TTC549 (cell line): ENCODE data around the gene CCDC148.
"Not testable (repeated sequence)": the region's sequence is repeated elsewhere in the genome, so short reads cannot be mapped to it uniquely, and the experiment has no call there.

Source experiments
- FAIRE-seq: peaks from 2 replicates; lab custom pipeline; 2012; peaks lifted over from hg19 to GRCh38; lab: Jason Lieb, UNC

The CCDC148 gene

GRCh38 chr2:158290225-158290624 lies 166.3 kb downstream of the CCDC148 start:
- FAIRE-seq: no peak

GRCh38 chr2:158276619-158277471 lies 179.7 kb downstream of the CCDC148 start:
- no peak for FAIRE-seq

GRCh38 chr2:158273791-158274190 lies 182.8 kb downstream of the CCDC148 start:
- FAIRE-seq: no peak

GRCh38 chr2:158270536-158270935 lies 186.0 kb downstream of the CCDC148 start:
- no peak for FAIRE-seq

GRCh38 chr2:158269143-158269542 lies 187.4 kb downstream of the CCDC148 start:
- no peak for FAIRE-seq

- no peak for FAIRE-seq
These were observed 190.4 kb downstream of the CCDC148 start for GRCh38 chr2:158266111-158266510.

- no peak for FAIRE-seq
These were observed 201.3 kb downstream of the CCDC148 start for GRCh38 chr2:158255257-158255656.

- FAIRE-seq: no peak
These were observed 203.4 kb downstream of the CCDC148 start for GRCh38 chr2:158253170-158253569.

GRCh38 chr2:158251356-158251755 lies 205.2 kb downstream of the CCDC148 start:
- FAIRE-seq: no peak

- FAIRE-seq: no peak
These were observed 213.2 kb downstream of the CCDC148 start for GRCh38 chr2:158243392-158243791.

GRCh38 chr2:158242280-158242679 lies 214.3 kb downstream of the CCDC148 start:
- no peak for FAIRE-seq

GRCh38 chr2:158240975-158241374 lies 215.6 kb downstream of the CCDC148 start:
- FAIRE-seq: no peak

- FAIRE-seq: no peak
These were observed 217.3 kb downstream of the CCDC148 start for GRCh38 chr2:158239271-158239670.

GRCh38 chr2:158234497-158234896 lies 222.1 kb downstream of the CCDC148 start:
- no peak for FAIRE-seq

GRCh38 chr2:158232476-158232875 lies 224.1 kb downstream of the CCDC148 start:
- no peak for FAIRE-seq

- no peak for FAIRE-seq
These were observed 227.5 kb downstream of the CCDC148 start for GRCh38 chr2:158228943-158229508.

- not testable (repeated sequence) for FAIRE-seq
These were observed 233.5 kb downstream of the CCDC148 start for GRCh38 chr2:158223066-158223465.

GRCh38 chr2:158221063-158222020 lies 235.2 kb downstream of the CCDC148 start:
- no peak for FAIRE-seq

- no peak for FAIRE-seq
These were observed 239.0 kb downstream of the CCDC148 start for GRCh38 chr2:158217593-158217992.

- FAIRE-seq: no peak
These were observed 242.1 kb downstream of the CCDC148 start for GRCh38 chr2:158214431-158214830.

- FAIRE-seq: no peak
These were observed 242.8 kb downstream of the CCDC148 start for GRCh38 chr2:158213773-158214172.

- FAIRE-seq: no peak
These were observed 244.3 kb downstream of the CCDC148 start for GRCh38 chr2:158212301-158212700.

- no peak for FAIRE-seq
These were observed 245.1 kb downstream of the CCDC148 start for GRCh38 chr2:158211502-158211901.
